Body of pancreas (tissue), 4 donors: ENCODE results near the gene TMC5.

ENCODE experiments used
- POLR2A ChIP-seq, 3 donors: fragments of 450-650 bp; IDR thresholded peaks; one replicate each; pipeline ENCODE4 v1.6.1; 2016; ENCODE audit warnings: antibody characterized with exemption in 3 of 3, mild to moderate bottlenecking in 2 of 3
- TF ChIP-seq, protein P1 (sequence below), 7 experiments: fragments of 450-650 bp in 4 of 7; fragments of 200-600 bp in 3 of 7; sonication (generic) in 3 of 7; IDR thresholded peaks; one replicate each; pipeline ENCODE4 v1.5.1; 2016 to 2019; ENCODE audit warnings: antibody characterized with exemption in 7 of 7

DNA sequence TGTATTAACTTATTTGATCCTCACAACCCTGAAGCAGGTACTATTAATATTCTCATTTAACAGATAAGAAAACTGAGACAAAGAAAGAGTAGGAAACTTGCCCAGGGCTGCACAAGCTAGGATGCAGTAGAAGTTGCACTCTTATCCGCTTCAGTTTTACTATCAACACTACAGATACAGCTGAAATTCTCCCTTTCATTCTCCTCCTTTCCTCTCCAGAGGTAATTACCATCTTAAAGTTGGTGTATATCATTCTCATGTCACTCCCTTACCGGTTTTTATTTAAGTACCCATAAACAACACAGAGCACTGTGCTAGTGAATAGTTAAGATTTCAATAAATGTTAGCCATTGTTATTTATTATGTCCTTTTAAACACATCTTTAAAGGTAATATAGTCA, 100.7 kb downstream of the TMC5 start:
- TF ChIP-seq, protein P1, sequence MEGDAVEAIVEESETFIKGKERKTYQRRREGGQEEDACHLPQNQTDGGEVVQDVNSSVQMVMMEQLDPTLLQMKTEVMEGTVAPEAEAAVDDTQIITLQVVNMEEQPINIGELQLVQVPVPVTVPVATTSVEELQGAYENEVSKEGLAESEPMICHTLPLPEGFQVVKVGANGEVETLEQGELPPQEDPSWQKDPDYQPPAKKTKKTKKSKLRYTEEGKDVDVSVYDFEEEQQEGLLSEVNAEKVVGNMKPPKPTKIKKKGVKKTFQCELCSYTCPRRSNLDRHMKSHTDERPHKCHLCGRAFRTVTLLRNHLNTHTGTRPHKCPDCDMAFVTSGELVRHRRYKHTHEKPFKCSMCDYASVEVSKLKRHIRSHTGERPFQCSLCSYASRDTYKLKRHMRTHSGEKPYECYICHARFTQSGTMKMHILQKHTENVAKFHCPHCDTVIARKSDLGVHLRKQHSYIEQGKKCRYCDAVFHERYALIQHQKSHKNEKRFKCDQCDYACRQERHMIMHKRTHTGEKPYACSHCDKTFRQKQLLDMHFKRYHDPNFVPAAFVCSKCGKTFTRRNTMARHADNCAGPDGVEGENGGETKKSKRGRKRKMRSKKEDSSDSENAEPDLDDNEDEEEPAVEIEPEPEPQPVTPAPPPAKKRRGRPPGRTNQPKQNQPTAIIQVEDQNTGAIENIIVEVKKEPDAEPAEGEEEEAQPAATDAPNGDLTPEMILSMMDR (IDR thresholded peaks at IDR 0.05), result no peak
- no peak for TF ChIP-seq POLR2A (IDR thresholded peaks at IDR 0.05)
